Neutrophil (primary cell): ENCODE results near the gene HECTD3.

ENCODE experiments used
- H3K27ac ChIP-seq: fragments of 200-600 bp; sonication (generic); 2 replicates; pipeline ENCODE4 v1.5.1; 2016; ENCODE audit warnings: mild to moderate bottlenecking, moderate library complexity
- H3K27me3 ChIP-seq: fragments of 200-600 bp; sonication (generic); 2 replicates; pipeline ENCODE4 v1.6.0; 2016; ENCODE audit warnings: mild to moderate bottlenecking
- H3K36me3 ChIP-seq: fragments of 200-600 bp; sonication (generic); 2 replicates; pipeline ENCODE4 v1.5.1; 2017
- H3K4me1 ChIP-seq, 2 experiments: fragments of 200-600 bp in 1 of 2; sonication (generic) in 1 of 2; 1 replicate in 1 of 2; 2 replicates in 1 of 2; pipeline versions ENCODE4 v1.5.1 to v1.6.1; 2013 to 2016; ENCODE audit warnings: low read depth in 1 of 2, low read length in 1 of 2, mild to moderate bottlenecking in 1 of 2, moderate library complexity in 1 of 2; ENCODE audit not compliant: control insufficient read depth in 1 of 2, insufficient read depth in 1 of 2
- H3K4me3 ChIP-seq, 2 experiments: fragments of 200-600 bp in 1 of 2; sonication (generic) in 1 of 2; 1 replicate in 1 of 2; 2 replicates in 1 of 2; pipeline ENCODE4 v1.5.1; 2013 to 2016; ENCODE audit warnings: low read depth in 1 of 2, low read length in 1 of 2, mild to moderate bottlenecking in 1 of 2, moderate library complexity in 1 of 2
- H3K9me3 ChIP-seq: fragments of 200-600 bp; sonication (generic); 2 replicates; pipeline ENCODE4 v1.5.1; 2016
- TF ChIP-seq, protein P1 (sequence below): fragments of 200-600 bp; sonication (generic); IDR thresholded peaks from 2 replicates; pipeline ENCODE4 v1.5.1; 2016; ENCODE audit warnings: antibody characterized with exemption

The HECTD3 gene

DNA sequence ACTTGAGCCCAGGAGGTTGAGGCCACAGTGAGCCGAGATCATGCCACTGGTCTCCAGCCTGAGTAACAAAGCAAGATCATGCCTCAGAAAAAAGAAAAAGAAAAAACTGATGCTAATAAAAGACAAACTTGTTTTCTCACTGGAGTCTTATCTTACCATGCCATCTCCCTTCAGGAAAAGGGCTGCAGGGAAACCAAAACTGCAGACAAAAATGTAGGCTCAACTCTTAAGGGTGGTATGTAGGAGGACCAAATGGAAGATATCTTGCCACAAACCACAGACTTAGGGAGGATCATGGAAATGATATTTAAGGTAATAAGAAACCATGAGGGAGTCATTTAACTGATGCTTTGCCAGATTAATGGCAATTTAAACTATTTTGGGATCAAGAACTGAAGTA, 33.8 kb upstream of the HECTD3 start:
- Histone ChIP-seq H3K27me3 (no peaks in the 10 kb centered on the region), H3K27ac (no peak overlapping the region), H3K4me1 (no peaks in the 10 kb centered on the region), H3K4me3 (no peak overlapping the region), H3K36me3 (no peaks in the 10 kb centered on the region), H3K9me3 (no peaks in the 10 kb centered on the region)
- TF ChIP-seq, protein P1, sequence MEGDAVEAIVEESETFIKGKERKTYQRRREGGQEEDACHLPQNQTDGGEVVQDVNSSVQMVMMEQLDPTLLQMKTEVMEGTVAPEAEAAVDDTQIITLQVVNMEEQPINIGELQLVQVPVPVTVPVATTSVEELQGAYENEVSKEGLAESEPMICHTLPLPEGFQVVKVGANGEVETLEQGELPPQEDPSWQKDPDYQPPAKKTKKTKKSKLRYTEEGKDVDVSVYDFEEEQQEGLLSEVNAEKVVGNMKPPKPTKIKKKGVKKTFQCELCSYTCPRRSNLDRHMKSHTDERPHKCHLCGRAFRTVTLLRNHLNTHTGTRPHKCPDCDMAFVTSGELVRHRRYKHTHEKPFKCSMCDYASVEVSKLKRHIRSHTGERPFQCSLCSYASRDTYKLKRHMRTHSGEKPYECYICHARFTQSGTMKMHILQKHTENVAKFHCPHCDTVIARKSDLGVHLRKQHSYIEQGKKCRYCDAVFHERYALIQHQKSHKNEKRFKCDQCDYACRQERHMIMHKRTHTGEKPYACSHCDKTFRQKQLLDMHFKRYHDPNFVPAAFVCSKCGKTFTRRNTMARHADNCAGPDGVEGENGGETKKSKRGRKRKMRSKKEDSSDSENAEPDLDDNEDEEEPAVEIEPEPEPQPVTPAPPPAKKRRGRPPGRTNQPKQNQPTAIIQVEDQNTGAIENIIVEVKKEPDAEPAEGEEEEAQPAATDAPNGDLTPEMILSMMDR: no peak

GRCh38 chr1:45043094-45043493, 32.0 kb upstream of the HECTD3 start:
- Histone ChIP-seq H3K4me3 (no peak overlapping the region), H3K27me3 (no peaks in the 10 kb centered on the region), H3K27ac (no peak overlapping the region), H3K4me1 (no peaks in the 10 kb centered on the region), H3K36me3 (no peaks in the 10 kb centered on the region), H3K9me3 (no peaks in the 10 kb centered on the region)
- TF ChIP-seq, protein P1: no peak

DNA sequence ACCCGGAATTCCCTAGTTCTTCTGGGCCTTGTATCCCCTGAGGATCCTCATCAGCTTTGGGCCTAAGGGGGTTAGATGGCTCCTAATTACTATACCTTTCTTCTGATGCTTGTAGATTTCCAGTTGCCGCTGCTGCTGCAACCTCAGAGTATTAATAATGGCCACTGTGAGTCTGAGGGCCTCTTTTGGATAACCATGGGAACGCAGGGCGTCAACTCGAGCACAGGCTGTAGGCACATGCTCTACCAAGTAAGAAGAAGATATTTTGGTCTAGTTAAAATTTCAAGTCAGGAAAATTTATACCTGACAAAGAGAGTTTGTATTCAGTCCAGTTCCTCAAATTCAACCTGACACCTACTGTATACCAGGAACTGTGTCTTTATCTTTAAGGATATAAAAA, 29.2 kb upstream of the HECTD3 start:
- H3K36me3 ChIP-seq: no peaks in the 10 kb centered on the region
- H3K4me3 ChIP-seq: no peak overlapping the region
- H3K9me3 ChIP-seq: no peaks in the 10 kb centered on the region
- H3K27ac ChIP-seq: no peak overlapping the region
- H3K4me1 ChIP-seq: no peaks in the 10 kb centered on the region
- TF ChIP-seq, protein P1: no peak
- no peaks in the 10 kb centered on the region for H3K27me3 ChIP-seq

DNA sequence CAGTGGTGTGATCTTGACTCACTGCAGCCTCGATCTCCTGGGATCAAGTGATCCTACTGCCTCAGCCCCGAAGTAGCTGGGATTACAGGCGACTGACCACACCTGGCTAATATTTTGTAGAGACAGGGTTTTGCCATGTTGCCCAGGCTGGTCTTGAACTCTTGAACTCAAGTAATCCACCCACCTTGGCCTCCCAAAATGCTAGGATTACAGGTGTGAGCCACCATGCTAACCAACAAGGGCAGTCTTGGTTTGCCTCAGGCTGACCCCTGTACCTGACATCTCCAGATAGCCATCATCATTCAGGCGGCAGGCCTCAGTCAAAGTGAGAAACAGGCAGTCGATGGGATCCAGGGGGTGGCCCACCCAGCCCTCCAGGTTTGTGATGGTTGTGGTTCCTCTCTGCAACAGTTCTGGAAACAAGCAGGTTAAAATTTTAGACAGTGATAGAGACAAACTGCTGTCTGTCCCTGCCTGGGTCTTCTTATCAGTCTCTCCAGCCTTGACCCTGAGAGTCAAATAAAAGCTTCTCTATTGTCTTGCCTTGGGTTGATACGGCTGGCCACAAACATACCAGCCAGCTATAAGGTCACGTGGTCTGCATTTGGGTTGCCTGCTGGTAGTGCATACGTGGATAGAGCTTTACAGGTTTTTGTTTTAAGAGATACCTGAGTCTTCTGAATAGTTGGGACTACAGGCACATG, 27.7 kb upstream of the HECTD3 start:
- no peaks in the 10 kb centered on the region for H3K27me3 ChIP-seq
- no peaks in the 10 kb centered on the region for H3K4me1 ChIP-seq
- TF ChIP-seq, protein P1: no peak
- no peak overlapping the region for H3K27ac ChIP-seq
- no peaks in the 10 kb centered on the region for H3K36me3 ChIP-seq
- H3K9me3 ChIP-seq: no peaks in the 10 kb centered on the region
- H3K4me3 ChIP-seq: no peak overlapping the region

- Histone ChIP-seq H3K27me3 (no peaks in the 10 kb centered on the region), H3K36me3 (no peaks in the 10 kb centered on the region)
- TF ChIP-seq, protein P1: no peak
Measured at GRCh38 chr1:45038240-45038639, 27.1 kb upstream of the HECTD3 start.

GRCh38 chr1:45037456-45037855, 26.3 kb upstream of the HECTD3 start:
- TF ChIP-seq, protein P1: no peak
- Histone ChIP-seq H3K27ac (no peak overlapping the region), H3K27me3 (no peaks in the 10 kb centered on the region)

More at GRCh38 chr1:45038240-45038639, 27.1 kb upstream of the HECTD3 start:
- Histone ChIP-seq H3K4me1 (no peaks in the 10 kb centered on the region), H3K4me3 (no peak overlapping the region), H3K9me3 (no peaks in the 10 kb centered on the region), H3K27ac (no peak overlapping the region)

More at GRCh38 chr1:45037456-45037855, 26.3 kb upstream of the HECTD3 start:
- Histone ChIP-seq H3K4me3 (no peak overlapping the region), H3K9me3 (no peaks in the 10 kb centered on the region), H3K36me3 (no peaks in the 10 kb centered on the region), H3K4me1 (no peaks in the 10 kb centered on the region)
